KBM-7 (cell line): Measurements from ENCODE around the gene TRIM39.
"Not testable (repeated sequence)": the region's sequence is repeated elsewhere in the genome, so short reads cannot be mapped to it uniquely, and the experiment has no call there.

ENCODE experiments used
- DNase-seq: peaks from one replicate; pipeline ENCODE4 v3.0.0-alpha.2; 2015
- in situ Hi-C: fragments of 300-500 bp; cut with MboI; formaldehyde crosslinking; loops from 2 replicates; pipeline ENCODE4 v1.14.3; 2020; ENCODE audit warnings: low sequenced_read_pairs, low pct_unique_long_range_greater_than_20kb, mixed read lengths

TRIM39 gene

DNA sequence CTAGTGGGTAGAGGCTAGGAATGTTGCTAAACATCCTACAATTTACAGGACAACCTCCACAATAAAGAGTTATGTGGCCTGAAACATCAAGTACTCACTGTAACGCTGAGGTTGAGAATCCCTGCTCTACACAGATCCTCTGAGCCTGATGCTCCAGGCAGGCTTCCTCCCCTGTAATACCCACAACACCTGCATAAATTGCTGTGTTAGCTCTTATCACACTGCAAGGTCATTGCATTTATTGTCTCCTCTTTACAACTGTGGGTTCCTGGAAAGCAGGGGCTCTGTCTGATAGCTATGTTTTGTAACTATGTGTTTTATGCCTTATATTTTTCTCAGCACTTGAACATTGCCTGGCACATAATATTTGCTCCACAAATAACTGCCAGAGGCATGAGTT, 29.8 kb downstream of the TRIM39 start:
- DNase-seq, result no peak
- in situ Hi-C loops, result no loop called here

DNA sequence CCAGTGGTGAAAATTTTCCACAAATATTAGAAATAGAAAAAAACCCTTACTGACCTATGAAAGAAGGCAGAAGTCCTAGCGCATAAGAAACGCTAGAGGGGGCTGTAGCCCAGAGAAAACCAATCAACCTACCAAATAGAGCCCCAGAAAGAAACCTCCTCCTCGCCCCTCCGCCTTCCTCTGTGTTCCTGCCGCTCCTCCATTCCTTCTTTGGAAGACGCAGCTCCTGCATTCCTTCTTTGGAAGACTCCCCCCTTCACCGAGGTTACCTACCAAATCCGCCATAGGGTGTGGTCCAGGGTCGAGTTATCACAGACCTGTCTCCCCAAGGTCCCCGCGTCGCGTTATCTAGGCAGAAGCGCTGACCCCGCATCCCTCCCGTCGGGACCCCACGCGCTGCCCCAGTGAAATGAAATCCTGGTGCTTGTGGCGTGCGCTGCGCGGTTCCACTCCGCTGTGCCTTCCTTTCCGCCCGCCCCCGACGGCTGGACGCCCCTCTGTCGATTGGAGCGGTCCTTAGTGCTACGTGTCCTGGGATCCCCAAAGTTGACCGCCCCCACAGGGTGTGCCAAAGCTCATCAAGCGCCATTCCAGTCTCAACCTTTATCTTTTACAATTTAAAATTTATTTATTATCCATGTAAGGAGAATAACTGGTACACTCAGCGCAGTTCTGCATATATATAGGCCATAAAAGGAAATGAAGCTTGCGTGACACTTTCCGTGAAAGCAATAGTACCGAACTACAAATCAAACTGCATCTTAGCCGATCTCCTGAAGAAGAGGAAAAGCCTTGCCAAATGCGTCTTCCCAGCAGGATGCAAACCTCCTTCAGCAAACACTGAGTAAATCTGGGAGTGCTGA, 31.2 kb downstream of the TRIM39 start:
- in situ Hi-C loops, result no loop called here
- DNase-seq, result peak; percentile 81

DNA sequence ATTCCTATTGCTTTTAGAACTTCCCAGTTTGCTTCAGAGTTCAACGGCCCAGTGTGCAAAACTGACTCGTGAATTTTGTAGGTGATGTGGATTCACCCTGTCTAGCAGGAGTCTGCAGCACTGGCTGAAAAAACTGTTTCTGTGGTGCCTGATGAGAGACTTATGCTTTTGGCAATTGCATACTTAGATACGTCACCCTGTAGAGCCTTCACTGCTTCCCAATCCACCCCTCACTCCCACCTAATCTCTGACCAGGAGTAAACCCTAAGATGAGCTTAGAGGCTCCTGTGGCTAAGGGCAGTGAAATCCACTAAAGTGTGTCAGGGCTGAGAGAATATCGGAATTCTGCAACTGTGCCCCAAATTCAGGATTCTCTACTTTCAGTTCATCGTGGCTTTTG, 32.5 kb downstream of the TRIM39 start:
- in situ Hi-C loops, result no loop called here

DNA sequence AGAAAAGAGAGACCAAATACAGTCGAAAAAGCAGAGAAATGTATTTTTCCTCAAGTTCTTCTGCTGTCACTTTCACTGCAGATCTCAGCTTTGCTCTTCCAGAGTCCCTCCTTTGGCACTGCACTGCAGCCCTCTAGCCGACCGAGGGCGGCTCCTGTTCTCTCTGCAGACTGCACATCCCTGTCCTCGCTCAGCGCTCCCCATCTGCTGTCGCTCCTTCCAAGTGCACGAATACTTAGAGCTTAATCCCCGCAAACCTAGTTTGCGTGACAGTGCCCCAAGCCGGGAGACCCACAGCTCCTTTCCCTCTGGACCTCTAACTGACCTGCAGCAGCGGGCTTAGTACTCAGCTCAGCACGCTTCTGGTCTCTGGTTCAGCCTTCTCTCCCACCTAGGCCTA, 33.4 kb downstream of the TRIM39 start:
- DNase-seq, result no peak
- in situ Hi-C loops, result no loop called here

More for the DNA sequence above, 32.5 kb downstream of the TRIM39 start:
- DNase-seq, result no peak

DNA sequence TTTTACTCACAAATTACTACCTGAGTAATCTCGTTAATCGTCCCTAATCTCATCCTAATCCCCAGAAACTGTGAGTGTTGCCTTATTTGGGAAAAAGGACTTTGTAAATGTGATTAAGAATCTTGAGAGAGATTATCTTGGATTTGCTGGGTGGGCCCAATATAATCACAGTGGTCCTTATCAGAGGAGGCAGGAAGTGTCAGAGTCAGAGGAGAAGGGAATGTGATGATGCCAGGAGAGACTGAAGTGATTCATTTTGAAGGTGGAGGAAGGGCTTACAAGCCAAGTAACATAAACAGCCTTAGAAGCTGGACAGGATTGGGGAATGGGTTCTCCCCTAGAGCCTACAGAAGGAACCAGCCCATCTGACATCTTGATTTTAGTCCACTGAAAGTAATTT, 34.9 kb downstream of the TRIM39 start:
- no peak for DNase-seq
- in situ Hi-C loops, result no loop called here

DNA sequence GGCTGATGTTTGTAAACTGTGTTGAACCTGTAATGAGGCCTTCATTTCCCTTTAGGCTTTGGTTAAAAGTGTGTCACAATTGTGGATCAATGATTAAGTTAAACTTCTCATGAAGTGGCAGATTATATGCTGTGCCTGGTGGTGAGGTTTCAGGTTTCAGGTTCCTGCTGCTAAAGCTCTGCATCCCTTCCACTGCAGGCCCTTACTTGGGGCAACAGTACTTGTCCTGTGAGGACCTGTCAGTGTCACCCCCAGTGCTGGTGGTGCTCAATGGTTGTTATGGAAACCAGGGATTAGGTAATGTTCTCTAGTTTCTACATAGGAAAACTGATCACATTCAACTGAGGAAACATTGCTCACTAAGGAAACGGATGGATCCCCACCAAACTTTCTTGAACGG, 36.7 kb downstream of the TRIM39 start:
- no peak for DNase-seq
- in situ Hi-C loops, result no loop called here

DNA sequence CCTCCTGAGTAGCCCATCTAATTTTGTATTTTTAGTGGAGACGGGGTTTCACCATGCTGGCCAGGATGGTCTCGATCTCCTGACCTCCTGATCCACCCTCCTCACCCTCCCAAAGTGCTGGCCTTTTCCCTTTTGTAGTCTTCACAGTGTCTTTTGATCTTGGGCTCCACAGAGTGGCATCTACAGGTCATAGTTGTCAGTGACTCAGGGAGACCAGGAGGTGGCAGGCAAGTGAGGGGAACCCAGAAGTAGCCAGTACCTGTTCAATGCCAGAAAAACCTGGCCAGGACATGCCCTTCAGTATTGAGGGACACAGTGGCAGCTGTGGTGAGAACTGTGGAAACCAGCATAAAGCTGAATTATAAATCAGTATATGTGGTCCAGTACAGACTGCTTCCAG, 37.9 kb downstream of the TRIM39 start:
- in situ Hi-C loops, result no loop called here
- DNase-seq, result no peak

DNA sequence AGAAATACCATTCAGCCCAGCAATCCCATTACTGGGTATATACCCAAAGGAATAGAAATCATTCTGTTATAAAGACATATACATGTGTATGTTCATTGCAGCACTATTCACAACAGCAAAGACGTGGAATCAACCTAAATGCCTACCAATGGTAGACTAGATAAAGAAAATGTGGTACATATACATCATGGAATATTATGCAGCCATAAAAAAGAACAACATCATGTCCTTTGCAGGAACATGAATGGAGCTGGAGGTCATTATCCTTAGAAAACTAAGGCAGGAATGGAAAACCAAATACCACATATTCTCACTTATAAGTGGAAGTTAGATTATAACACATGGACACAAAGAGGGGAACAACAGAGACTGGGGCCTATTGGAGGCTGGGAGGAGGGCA, 42.6 kb downstream of the TRIM39 start:
- in situ Hi-C loops, result not testable (repeated sequence)

DNA sequence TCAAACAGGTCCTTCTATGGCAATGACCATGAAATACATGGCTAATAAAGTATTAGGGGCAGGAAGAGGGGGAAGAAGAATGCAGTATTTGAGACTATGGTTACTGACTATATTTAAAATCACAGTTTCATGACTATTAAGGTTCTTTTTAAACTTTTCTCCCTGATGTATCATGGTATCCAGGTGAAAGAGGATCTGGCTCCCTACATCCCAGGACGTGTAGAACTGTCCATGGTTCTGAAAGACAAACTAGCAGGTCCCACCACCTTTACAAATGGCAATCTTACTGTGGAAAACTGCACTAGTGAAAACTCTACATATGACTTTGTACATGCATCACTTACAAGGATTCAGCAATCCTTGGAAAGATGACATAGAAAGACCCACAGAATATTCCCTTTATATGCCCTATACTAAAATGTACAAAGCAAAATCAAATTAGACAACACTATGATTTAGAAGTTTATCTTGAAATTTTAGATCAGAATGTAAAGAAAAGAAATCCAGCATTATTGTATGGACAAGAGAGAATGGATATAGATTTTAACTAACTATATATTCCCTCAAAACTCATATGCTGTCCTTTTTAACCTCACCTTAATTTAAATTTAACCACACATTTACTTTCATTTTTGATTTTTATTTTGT, 51.7 kb downstream of the TRIM39 start:
- DNase-seq, result no peak
- in situ Hi-C loops, result no loop called here

More for the DNA sequence above, 42.6 kb downstream of the TRIM39 start:
- DNase-seq, result not testable (repeated sequence)

DNA sequence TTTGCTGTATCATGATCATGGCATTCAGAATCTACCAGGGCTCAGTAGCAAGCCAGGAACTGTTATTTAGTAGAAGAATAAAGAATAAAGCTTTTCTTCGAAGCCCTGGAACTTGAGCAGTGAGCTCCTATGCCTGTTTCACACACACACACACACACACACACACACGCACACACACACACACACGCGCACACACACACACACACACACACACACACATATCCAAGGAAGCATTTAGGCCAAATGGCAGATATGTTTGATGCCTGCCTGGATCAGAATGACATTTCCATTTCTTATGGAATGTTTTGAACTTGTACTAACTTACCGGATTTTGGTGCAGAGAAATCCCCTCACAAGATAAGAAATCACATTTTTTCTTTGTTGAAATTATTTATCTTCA, 53.7 kb downstream of the TRIM39 start:
- in situ Hi-C loops, result no loop called here

DNA sequence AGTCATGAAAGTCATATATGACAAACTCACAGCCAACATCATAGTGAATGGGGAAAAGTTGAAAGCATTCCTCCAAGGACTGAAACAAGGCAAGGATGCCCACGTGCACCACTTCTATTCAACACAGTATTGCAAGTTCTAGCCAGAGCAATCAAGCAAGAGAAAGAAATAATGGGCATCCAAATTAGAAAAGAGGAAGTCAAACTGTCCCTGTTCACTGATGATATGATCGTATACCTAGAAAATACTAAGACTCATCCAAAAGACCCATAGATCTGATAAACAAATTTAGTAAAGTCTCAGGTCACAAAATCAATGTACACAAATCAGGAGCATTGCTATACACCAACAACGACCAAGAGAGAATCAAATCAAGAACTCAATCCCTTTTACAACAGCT, 59.4 kb downstream of the TRIM39 start:
- DNase-seq, result no peak
- in situ Hi-C loops, result no loop called here

More for the DNA sequence above, 53.7 kb downstream of the TRIM39 start:
- DNase-seq, result no peak

DNA sequence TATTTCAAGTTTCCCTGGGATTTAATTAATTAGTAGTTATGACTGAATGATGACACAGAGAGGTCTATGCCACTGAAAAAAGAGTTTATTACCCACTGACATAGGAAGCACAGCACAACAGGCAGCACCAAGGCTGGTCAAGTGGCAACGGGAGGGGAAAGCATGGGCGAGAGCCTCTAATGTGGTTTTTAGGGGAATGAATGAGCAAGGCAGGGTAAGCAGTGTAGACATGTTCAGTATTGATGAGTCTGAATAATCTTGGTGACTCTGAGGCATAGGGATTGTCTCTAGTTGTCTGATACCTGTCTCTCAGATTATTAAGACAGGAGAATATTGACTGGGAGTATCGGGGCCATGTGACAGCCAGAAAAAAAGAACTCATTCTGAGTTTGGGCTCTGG, 64.5 kb downstream of the TRIM39 start:
- in situ Hi-C loops, result no loop called here
- no peak for DNase-seq
